OCI-LY7 (cell line): ENCODE results near the gene LEUTX.

ENCODE experiments used
- CTCF ChIP-seq: fragments of 200-600 bp; sonication (generic); conservative IDR thresholded peaks from 2 replicates; pipeline ENCODE4 v1.5.1; 2014; ENCODE audit warnings: mild to moderate bottlenecking, antibody characterized with exemption, low read length, moderate library complexity, mixed read lengths
- EZH2phosphoT487 ChIP-seq: fragments of 200-600 bp; sonication (generic); IDR thresholded peaks from 2 replicates; pipeline ENCODE4 v1.6.1; 2018; ENCODE audit warnings: low read depth, borderline replicate concordance, mild to moderate bottlenecking, mixed run types, antibody characterized with exemption, low read length, moderate library complexity, mixed read lengths

- TF ChIP-seq CTCF (no peak), EZH2phosphoT487 (no peak)
These were observed 30.7 kb downstream of the LEUTX start for GRCh38 chr19:39809368-39809767.
